Dermis microvascular lymphatic vessel endothelial cell (primary cell): ENCODE data around the gene GTF3C5. TPM values are rescaled to one million over a fixed set of nuclear protein-coding genes. Genes with fewer than 3 reads are reported as not detected.
"Not testable (repeated sequence)": the region's sequence is repeated elsewhere in the genome, so short reads cannot be mapped to it uniquely, and the experiment has no call there.

Experiments used
- DNase-seq, 2 donors: peaks; one replicate each; pipeline versions ENCODE4 v3.0.0 to v3.0.0-alpha.2; 2010; ENCODE audit warnings: low read depth in 2 of 2
- total RNA-seq: library from RNA; depleted of rRNA; stranded (reverse); fragments of >200 nt; gene quantifications from 2 replicates; pipeline ENCODE4 v1.2.1, GENCODE V29; 2014

GTF3C5 gene
- total RNA-seq, 1 donor from 2014 or later: 37.4 TPM

DNA sequence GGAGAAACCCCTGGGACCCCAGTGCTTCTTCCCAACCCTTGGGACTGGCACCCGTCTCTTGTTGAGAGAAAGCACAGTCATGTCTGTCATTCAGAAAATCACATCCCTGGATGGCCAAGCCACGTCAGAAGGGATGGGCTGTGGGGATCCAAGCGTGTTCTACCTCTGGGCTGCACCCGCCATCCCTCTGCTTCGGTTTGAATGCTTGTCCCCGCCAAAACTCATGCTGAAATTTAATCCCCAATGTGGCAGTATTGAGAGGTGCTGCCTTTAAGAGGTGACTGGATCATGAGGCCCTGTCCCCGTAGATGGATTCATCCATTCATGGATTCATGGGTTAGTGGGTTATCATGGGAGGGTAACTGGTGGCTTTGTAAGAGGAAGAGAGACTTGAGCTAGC is 58.0 kb downstream of the GTF3C5 start:
- no peak for DNase-seq

DNA sequence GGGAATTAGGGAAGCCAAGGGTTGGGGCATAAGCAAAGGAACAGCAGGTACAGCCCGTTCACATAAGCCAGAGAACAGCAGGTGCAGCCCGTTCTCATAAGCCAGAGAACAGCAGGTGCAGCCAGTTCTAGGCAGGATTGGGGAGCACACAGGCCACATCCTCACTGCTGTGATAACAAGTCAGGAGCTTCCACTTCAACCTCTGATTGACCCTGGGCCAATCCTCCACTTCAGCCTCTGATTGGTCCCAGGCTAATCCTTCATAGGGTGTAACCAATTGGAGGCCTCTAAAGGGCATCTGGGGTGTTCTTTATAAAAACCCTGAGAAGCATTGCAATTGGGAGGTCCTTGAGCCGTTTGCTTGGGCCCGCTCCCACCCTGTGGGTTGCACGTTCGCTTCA is 58.5 kb downstream of the GTF3C5 start:
- no peak for DNase-seq

DNA sequence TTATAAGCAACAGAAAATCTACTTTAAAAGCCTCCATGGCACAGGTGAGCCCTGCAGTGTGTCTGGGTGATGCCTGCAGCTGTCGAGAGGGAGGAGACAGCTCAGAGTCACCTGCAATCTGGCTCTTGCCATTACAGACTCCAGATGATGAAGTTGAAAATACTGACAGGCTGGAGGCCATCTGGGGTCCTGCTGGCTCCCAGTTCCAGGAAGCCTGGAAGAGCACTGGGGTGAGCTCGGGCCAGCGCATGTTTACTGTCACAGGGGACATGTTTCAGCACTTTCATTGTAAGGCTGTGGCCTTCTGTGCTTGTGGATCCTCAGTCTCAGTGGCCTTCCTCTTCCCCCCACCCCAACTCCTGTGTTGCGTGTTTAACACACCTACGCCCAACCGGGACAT is 59.4 kb downstream of the GTF3C5 start:
- DNase-seq: no peak

DNA sequence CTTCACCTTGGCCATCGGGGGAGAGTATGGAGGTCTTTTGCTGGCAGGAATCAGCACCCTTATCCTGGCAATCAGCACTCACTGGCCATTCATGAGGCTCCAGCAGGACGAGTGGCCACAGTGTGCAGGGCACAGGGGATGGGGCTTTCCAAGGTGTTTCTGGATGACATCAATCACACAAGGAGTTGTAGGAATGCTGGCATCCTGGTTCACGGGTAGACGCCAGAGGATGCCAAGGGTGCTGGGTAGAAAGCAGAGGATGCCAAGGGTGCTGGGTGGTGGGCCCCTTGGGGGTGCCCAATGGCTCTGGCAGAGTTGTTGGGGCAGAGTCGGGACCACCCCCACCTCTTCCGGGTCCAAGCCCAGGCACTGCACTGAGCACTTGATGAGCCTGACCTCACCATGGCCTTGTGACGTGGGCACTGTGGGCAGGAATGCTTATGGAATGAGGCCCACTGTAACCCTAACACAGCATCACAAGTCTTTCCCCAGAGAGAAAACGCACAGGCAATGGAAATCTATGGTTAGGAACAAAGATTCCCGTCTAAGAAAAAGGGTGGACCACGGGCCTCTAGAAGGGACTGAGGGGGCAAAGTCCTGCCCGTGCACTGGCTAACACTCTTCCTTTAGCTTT is 60.1 kb downstream of the GTF3C5 start:
- DNase-seq: no peak

DNA sequence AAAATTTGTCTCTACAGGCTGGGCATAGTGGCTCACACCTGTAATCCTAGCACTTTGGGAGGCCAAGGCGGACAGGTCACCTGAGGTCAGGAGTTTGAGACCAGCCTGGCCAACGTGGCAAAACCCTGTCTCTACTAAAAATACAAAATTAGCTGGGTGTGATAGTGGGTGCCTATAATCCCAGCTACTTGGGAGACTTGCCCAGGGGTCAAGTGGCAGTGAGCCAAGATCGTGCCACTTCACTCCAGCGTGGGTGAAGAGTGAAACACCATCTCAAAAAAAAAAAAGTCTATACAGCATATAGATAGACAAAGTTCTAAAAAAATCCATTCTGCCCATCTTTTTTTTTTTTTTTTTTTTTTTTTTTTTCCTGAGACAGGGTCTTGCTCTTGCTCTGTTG is 63.6 kb downstream of the GTF3C5 start:
- DNase-seq: not testable (repeated sequence)

DNA sequence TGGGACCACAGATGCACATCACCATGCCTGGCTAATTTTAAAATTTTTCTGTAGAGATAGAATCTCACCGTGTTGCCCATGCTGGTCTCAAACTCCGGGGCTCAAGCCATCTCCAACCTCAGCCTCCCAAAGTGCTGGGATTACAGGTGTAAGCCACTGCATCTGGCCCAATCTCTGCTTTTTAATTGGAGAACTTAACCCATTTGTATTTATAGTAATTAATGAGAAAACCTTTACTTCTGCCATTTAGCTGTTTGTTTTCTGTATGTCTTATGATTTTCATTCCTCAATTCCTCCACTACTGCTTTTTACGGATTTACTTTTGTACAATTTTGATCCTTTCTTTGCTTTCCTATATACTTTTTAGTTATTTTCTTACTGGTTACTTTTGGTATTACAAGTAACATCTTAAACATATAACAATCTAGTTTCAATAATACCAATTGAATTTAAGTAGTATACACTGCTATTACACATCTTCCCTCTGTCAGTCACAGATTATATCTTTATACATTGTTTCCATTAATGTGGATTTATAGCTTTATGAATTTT is 64.1 kb downstream of the GTF3C5 start:
- no peak for DNase-seq

DNA sequence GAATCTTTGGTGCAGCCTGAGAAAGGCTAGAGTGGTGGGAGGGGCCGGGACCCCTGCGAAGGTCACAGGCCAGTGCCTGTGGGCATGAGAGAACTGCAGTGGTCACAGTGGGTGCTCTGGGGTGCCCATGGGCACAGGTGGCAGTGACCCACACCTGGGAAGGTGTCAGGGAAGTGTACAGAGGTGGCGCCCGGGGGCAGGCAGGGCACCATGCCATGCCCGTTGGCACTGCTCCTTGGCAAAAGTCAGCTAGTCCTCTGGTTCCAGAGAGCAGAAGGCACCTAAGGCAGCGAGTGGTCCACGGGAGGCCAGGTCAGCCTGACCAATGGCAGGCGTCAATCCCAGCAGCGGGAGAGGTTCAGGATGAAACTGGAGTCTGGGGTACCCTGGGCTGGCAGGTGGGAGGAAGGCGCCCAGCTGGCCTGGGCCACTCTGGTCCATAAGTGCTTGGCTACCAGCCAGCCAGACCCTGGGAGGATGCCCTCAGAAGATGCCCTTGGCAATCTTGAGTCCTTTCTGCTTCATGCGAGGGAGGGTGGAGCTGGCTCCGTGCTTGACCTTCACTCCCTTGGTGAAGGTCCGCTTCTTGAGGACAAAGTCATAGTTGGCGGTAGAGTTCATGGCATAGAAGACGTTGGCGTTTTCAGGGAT is 67.4 kb downstream of the GTF3C5 start:
- DNase-seq: no peak

DNA sequence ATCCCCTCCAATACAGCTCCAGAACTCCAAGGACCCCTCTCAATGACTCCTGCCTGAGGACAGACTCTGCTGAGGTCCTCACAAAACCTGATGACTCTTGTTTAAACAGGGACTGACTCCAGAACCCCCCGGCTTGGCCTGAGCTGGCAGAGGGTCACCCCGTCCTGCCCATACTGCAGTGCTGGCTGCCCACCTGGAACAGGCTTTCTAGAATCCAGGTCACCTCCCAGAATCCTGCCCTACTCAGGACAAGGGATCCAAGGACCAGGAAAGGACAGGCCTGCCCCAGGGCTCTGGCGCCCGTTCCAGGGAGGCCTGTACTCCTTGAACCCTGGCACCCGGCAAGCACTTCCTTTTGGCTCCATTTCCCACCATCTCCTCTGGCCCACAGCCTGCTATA is 68.1 kb downstream of the GTF3C5 start:
- DNase-seq: no peak

DNA sequence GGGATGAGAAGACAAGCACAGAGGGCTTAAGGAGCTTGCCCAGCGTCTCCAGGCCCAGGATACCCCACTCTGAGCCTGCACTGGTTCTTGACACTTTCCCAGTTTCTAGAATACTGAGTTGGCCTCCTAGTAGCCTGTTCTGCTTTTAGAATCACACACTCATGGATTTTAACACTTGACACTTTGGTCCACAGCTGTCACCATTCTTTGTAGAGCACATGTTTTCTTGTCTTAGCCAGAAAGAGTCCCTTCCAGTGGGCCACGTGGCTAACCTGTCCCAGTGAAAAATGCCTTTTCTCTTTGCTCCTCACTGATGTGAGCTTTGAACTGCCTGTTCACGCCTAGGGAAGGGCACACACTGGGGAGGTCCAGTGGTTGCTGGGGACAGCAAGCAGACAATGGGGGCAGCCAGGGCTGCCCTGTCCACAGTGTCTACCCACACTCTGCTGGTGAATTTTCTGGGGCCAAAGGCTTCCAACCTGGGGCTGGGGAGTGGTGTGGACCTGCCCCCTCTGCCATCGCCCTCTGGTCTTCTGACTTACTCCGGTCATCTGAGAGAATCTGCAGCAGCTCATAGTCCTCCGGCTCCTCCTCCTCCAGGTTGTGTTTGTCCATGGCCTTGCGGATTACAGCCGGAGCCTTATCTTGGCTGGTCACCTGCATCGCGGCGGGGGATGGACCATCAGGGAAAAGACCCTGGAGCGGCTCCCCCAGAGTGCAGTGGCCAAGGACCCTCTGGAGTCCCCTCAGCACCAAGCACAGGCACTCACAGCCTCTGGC is 69.1 kb downstream of the GTF3C5 start:
- DNase-seq: no peak

DNA sequence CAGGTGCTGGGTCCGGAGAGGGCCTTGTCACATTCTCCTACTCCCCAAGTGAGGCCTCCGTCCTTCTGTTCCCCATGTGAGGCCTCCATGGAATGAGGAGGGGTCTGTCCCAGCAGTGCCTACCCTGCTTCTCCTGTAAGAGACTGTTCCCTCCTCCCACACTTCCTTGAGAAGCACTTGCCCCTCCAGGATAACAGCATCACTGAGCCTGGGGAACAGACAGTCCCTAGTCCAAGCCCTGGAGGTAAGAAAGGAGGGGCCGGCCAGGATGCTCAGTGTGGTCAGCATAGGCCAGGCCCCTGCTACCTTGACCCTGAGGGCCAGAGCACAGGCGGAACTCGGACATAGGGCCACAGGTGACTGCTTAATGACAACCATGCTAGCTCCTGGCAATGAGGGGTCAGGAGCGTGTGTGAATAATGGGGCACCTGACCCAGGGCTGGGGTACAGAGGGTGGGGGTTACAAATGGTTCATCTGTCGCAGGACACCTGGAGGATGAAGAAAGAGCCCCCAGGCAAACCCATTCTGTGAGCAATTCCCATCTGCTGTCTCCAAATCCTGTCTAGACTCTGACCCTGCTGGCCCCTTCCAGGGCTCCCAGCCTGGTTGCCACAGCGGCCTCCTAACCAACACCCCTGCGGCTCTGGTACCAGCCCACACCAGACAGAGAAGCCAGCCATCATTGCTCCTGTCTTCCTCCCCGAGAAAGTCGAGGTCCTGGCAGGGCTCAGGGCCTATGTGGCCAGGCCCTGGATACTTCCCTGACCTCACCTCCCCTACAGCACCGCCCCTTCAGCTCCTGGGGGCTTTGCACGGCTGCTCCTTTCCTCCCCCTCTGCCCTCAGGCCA is 69.9 kb downstream of the GTF3C5 start:
- DNase-seq: no peak

DNA sequence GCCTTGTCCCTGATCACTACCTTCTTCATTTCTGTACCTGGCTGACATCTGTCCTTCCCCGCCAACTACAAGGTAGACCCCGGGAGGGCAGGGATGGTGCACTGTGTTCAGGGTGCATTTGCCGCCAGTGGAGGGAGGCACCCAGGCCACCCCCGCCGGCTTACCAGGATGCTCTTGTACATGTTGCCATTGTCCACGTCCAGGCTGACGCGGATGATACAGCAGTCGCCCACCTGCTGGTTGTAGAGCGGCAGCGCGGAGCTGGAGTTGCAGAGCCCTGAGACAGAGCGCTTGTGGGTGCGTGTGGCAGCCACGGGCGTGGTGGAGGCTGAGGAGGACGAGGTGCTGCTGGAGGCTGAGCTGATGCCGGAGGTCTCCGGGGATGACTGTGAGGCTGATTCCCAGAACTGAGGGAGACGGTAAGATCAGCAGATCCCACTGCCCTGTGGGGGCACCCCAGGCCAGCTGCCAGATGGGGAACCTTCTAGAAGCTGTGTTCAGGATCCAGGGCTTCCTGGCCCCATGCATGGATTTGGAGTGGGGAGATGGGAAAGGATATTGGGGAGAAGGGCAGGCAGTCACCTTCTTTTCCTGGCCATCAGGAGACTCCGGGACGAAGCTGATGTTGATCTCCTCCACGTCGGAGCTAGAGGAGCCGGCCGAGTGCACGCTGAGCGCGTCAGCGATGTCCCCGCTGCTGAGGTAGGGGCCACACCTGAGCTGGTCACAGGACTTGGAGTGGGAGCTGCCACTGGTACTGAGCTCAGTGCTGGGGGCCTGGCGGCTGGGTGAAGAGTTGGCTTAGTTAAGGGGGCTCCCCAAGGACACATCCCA is 70.8 kb downstream of the GTF3C5 start:
- no peak for DNase-seq

DNA sequence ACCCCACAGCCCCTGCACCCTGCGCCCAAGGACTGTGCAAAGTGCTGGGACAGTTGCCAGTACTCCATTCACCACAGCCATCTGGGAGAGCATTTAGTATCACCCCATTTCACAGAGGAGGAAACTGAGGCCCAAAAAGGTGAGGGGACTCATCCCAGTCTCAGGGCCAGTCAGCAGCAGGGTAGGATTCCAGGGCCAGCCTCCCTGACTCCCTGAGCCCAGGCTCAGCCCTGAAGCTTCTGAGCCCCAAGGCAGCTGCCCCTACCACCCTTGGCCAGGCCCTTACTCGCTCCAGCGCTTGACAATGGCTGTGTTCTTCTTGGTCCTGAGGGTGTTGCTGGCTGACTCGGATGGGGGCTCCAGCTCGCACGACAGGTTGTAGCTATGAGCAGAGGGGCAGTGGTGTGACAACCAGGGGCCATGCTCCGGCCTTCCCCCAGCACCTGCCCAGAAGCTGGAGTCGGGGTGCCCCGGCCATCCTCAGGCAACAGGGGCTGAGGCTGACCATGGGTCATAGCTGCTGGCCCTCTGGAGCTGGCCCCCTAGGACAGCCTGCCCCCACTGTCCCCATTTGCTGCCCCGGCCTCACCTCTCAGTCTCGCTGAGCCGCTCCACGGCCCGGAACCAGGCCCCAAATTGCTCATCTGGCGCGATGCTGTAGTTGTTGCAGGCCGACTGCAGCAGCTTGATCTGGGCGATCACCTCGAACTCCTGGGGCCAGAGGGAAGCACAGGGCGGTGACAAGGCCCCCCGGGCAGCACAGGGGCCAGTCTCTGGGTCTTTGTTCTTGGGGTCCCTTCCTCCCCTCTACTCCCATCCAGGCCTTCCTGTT is 71.6 kb downstream of the GTF3C5 start:
- no peak for DNase-seq

DNA sequence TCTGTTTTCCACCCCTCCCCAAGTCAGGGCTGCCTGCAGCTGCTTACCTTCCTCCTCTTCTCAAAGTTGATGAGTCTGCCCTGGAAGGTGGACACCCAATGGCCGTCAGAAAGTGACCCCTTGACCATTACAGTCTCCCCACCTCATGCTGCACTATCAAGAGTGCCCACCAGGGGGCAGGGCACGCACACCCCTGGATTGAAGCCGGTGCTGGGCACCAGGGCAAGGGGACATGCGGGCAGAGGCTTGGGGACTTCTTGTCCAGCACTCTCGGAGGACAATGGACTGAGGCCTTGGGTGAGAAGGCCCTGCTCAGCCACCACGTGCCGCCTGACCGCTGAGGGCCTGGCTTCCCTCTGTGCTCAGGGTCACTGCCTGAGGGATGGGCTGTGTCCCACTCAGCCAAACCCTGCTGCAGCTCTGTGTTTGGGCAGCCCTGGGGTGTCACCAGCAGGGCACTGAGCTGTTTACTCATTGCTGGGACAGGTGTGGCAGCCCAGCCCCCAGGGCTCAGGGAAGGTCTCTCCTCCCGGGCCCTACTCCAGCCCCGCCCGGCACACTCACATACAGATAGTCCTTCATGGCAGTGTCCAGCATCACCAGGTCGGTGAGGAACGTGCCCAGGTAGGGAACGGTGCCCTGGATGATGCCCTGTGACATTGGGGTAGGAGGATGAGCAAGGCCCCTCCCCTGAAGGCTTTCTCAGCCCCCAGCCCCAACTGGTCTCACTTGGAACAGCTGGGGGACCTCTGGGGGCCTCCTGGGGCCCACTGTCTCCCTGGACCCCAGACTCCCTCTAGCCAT is 72.6 kb downstream of the GTF3C5 start:
- peak in 1 of 2 donors; percentile 45 for DNase-seq

DNA sequence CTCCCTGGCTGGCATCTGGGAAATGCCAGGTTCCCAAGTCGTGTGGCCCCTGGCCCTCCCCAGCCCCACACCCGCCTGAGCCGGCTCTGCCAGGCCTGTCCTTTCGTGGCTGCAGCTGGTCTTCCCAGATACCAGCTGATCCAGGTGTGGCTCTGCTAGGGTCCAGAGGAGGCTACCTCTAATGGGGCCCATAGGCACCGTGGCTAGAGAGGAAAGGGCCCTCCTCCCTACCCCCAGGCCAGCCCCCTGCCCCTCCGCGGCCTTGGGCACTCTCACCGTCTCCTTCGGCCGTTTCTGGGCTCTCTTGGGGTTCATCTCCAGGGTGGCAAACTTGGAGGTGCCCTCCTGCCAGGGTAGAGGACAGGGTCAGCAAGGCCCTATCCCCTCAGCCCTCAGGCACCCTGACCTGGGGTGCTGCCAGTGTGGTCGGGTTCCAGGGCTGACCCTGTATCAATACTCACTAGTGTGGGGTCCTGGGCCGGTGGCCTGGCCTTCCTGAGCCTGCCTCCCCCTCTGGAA is 73.2 kb downstream of the GTF3C5 start:
- no peak for DNase-seq

DNA sequence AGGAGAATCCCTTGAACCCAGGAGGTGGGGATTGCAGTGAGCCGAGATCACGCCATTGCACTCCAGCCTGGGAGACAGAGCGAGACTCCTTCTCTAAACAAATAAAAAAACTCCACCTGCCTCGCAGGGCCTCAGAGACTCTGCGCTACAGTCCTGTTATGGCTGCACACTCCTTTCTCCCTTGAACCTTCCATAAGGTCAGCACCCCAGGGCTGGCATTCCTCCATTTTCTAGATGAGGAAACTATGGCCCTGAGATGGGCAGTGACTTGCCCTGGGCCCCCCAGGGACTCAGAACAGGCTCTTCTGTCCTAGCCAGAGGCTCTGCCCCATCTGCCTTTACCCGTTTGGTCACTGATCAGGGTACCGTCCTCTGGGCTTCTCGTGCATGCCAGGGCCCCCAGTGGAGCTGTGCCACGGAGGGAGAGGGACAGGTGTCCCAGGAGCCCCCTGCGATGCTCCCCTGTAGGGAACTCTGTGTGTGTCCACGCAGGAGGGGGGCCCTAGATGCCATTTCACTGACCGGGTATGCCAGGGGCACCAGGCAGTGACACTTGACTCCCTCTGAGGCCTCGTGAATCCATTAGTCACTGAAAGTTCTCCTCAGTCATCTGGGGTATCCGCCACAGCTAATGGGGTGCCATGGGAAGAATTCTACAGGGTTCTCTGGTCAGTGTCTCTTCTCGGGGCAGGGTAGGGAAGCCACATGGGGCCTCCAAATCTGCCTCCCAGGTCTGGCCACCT is 74.1 kb downstream of the GTF3C5 start:
- no peak for DNase-seq

DNA sequence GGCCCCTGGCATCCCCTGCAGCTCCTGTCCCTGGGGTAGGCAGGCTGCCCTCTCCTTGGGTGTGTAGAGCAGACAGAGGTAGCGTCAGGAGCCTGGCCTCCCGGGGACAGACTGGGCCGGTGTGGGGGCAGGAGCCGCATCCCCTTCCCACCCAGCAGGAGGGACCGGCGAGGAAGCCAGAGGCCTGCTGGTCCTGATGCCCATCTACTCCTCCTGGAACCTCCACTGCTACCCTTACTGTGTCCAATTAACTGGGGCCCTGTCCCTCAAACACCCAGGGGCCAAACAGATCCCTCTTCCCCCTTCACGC is 74.6 kb downstream of the GTF3C5 start:
- no peak for DNase-seq

DNA sequence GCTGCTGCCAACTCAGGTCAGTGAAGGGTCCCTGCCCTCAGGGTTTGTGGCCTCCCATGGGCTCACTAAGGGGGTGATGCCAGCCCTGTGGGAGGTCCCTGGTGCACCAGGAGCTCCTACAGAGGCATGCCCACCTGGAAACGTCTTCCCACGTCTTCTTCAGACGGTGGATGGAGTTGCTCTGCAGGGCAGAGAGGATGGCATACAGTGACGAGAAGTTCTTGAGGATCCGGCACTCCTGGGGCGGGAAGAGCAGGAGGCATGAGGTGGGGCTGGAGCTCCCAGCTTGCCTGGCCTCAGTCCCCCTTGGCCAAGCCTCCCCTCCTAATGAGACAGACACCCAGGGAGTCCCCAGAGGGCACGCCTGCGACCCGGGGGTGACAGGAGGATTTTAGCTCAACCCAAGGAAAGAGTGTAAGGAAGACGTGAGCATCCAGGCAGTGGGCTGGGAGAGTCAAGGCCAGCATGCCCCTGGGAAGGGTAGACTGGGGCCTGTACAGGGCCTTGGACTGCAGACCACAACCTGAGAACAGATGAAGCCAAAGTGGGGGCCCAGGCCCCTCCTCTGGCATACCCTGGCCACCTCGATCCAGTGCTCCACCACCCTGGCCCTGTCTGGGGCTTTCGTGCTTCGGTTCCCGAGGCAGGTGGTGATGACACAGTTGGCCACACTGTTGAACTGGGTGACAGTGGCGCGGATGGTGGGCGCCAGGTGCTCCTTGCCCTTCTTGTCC is 75.9 kb downstream of the GTF3C5 start:
- no peak for DNase-seq
